Airway epithelial cell (primary cell): ENCODE results near the gene ZNF888. TPM values are rescaled to one million over a fixed set of nuclear protein-coding genes. Genes with fewer than 3 reads are reported as not detected.

Experiments
- total RNA-seq: library from RNA; depleted of rRNA; stranded (reverse); fragments of >200 nt; gene quantifications from 2 replicates; pipeline ENCODE4 v1.2.3, GENCODE V29; 2015

The ZNF888 gene
- total RNA-seq: 2.4 and 4.1 TPM in 2 replicates

DNA sequence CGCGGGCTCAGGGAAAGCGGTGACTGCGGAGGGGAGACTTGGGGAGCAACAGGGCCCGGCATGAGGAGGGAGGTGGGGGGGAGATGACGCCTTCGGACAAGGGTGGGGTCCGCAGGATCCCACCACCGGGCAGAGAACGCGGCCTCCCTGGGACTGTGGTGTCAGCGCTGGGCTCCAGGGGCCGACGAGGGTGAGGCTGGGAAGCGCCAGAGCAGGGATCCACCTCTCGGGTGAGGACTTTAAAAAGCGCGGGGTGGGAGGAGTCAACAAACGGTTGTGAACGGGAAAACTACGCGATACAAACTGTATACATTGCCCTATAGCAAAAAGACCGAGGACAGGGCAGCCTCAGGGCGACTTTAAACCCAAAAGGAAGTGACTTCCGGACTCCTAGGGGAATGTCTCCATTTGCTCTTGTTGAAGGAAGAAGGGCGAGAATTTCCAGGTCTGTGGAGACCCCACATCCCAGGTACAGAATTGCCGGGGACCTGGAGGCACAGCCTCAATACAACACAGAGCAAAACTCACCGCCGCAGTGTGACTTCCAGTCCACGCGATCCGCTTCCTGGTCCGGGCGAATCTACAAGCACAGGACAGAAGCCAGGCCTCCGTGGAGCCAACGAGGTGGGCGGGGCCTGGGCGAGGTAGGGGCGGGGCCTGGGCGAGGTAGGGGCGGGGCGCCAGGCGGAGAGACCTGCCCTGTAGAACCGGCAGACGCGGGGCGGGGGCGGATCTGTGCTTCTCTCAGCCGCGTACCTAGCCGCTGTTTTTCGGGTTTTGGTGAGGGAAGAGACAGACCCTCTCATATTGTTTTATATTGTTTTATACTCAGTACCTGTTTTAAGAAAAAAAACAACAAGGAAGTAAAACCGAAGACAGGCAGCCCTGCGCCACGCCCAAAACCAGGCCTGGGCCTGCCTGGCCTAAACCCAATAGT is at the start of gene ZNF888:
Gene ZNF888 (minus strand): TSS at position 588 of the 937 bp plus-strand sequence. CDS start 5,555 bp downstream, outside the sequence.

DNA sequence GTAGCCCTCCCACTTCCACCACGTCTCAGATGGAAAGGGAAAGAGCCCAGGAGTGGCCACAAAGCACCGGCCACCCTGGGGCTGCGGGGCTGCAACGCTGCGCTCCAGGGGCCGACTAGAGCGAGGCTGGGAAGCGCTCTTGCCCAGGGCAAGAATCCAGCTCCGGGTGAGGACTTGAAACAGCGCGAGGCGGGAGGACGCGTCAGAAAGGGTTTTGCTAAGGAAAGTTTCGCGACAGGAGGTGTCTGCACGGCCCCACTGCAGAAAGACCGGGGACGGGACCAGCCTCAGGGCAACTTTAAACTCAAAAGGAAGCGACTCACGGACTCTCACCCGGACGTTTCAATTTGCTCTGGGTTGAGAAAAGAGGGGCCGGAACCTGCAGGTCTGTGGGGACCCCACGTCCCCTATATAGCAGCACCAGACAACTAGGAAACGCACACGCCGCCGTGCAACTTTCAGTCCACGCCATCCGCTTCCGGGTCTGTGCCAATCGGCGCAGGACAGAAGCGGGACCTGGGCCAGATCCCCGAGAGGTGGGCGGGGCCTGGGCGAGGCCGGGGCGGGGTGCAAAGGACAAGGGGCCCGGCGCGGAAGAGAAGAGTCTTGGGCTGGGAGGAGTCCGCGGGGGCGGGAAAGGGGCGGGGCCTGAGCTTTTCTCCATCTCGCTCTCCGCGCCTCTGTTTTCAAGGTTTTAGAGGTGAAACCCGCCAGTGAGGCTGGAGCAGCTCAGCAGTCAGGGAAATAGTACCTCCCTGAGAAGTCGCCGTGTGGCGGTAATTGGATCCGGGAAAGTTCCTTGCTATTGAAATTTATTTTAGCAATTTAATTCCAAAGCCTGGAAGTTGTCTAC is 39.4 kb upstream of the ZNF888 start, which contains the start of gene ZNF816:
Gene ZNF816 (minus strand): TSS at position 488 of the 853 bp plus-strand sequence. CDS start 6,792 bp downstream, outside the sequence.

DNA sequence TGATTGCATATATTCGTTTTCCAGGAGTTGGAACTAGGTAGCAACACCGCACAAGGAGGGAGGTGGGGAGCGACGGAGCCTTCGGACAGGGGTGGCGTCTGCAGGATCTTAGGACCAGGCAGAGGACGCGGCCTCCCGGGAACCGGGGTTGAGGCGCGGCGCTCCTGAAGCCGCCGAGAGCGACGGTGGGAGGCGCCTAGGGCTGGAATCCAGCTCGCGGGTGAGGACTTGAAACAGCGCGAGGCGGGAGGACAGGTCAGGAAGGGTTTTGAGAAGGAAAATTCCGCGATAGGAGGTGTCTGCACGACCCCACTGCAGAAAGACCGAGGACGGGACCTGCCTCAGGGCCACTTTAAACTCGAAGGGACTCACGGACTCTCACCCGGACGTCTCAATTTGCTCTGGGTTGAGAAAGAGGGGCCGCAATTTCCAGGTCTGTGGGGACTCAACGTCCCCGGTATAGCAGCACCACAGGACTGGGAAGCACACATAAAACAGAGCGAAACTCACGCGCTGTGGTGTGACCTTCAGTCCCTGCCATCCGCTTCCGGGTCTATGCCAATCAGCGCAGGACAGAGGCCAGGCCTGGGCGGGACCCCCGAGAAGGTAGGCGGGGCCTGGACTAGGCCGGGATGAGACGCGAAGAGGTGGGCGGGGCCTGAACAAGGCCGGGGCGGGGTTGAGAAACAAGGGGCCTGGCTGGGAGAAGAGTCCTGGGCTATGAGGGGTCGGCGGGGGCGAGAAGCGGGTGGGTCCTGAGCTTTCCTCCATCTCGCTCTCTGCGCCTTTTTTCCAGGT is 25.9 kb downstream of the ZNF888 start, which contains the start of gene ZNF320:
Gene ZNF320 (minus strand): TSS at position 498 of the 798 bp plus-strand sequence. CDS start 7,380 bp downstream, outside the sequence.

DNA sequence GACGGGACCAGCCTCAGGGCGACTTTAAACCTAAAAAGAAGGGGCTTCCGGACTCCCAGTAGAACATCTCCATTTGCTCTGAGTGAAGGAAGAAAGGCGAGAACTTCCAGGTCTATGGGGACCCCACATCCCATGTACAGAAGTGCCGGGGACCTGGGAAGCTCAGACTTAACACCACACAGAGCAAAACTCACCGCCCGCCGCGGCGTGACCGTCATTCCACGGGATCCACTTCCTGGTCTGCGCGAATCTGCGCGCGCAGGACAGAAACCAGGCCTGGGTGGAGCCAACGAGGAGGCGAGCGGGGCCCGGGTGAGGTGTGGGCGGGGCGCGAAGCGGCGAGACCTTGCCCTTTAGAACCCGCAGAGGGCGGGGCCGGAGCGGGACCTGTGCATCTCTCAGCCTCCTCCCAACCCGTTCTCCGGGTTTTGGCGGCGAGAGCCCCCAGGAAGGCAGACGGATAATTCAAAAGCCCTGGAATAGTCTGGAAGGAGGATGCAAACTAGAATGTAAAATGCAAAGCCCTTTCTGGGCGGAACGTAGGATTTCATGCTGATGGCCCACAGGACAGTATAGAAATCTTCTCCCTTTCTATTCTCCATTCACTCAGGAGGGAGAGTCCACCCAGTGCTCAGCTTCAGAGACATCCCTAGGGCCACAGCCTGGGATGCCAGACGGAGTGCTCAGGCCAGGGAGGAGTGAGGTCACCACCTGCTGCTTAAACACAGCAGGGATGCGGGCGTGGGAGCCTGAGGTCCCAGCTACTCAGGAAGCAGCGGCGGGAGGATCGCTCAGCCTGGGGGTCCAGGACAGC is 65.6 kb downstream of the ZNF888 start, which contains the start of gene ZNF468:
Gene ZNF468 (minus strand): TSS at position 242 of the 814 bp plus-strand sequence. CDS start 3,347 bp downstream, outside the sequence.

Other genes with a start within 250 kb of the ZNF888 start
- 1.0 and 4.0 TPM in 2 replicates for gene ZNF611, start 188.4 kb downstream of the ZNF888 start, total RNA-seq
- 3.0 and 5.8 TPM in 2 replicates for gene ZNF600, start 136.6 kb downstream of the ZNF888 start, total RNA-seq
- gene ZNF28, start 101.8 kb downstream of the ZNF888 start, total RNA-seq: 10.2 and 13.0 TPM in 2 replicates
- gene ZNF468, start 65.8 kb downstream of the ZNF888 start, total RNA-seq: 7.3 and 9.8 TPM in 2 replicates
- gene ZNF320, start 25.8 kb downstream of the ZNF888 start, total RNA-seq: 1.6 and 1.8 TPM in 2 replicates
- 2.3 and 5.4 TPM in 2 replicates for gene ZNF816, start 39.5 kb upstream of the ZNF888 start, total RNA-seq
- not detected in 2 replicates for gene ERVV-1, start 90.5 kb upstream of the ZNF888 start, total RNA-seq
- gene ERVV-2, start 121.3 kb upstream of the ZNF888 start, total RNA-seq: not detected in 2 replicates
- 7.3 and 12.7 TPM in 2 replicates for gene ZNF160, start 180.0 kb upstream of the ZNF888 start, total RNA-seq
- 0.84 and 2.3 TPM in 2 replicates for gene ZNF415, start 209.5 kb upstream of the ZNF888 start, total RNA-seq
- 1.3 and 1.7 TPM in 2 replicates for gene ZNF347, start 235.6 kb upstream of the ZNF888 start, total RNA-seq